H1 (cell line): ENCODE data around the gene ATP8B3. TPM values are rescaled to one million over a fixed set of nuclear protein-coding genes. Genes with fewer than 3 reads are reported as not detected.

Experiments used
- CTCF ChIA-PET: fragments of 300-600 bp; sonication (Branson Sonifier 250); formaldehyde crosslinking; loops from one replicate; lab custom pipeline; 2021; ENCODE audit not compliant: partially characterized antibody; lab: Charles Lee
- POLR2A ChIA-PET: fragments of 300-600 bp; sonication (Branson Sonifier 250); formaldehyde crosslinking; loops from one replicate; lab custom pipeline; 2021; ENCODE audit warnings: inconsistent platforms; ENCODE audit not compliant: partially characterized antibody; lab: Charles Lee
- DNase-seq, 2 experiments: peaks; one replicate each; pipeline versions ENCODE4 v3.0.0 to v3.0.0-alpha.2; 2010 to 2022; ENCODE audit warnings: low spot score in 2 of 2, low read depth in 1 of 2, mixed read lengths in 1 of 2
- FAIRE-seq: peaks from 2 replicates; lab custom pipeline; 2011; peaks lifted over from hg19 to GRCh38; lab: Jason Lieb, UNC
- H2AFZ ChIP-seq: 2 replicates; pipeline ENCODE4 v1.8.1; 2012; ENCODE audit warnings: low read length, inconsistent platforms
- H2AK5ac ChIP-seq: 2 replicates; pipeline ENCODE4 v1.6.1; 2013; ENCODE audit warnings: low read depth, low read length
- H2BK120ac ChIP-seq: replicated peaks from 2 replicates; pipeline ENCODE3; 2013; ENCODE audit warnings: low read depth, low read length, inconsistent platforms
- H2BK12ac ChIP-seq: 2 replicates; pipeline ENCODE4 v1.6.1; 2013; ENCODE audit warnings: low read depth, low read length
- H2BK15ac ChIP-seq: 2 replicates; pipeline ENCODE4 v1.6.1; 2013; ENCODE audit warnings: low read length
- H2BK20ac ChIP-seq: 2 replicates; pipeline ENCODE4 v1.6.1; 2013; ENCODE audit warnings: low read length
- H2BK5ac ChIP-seq: 2 replicates; pipeline ENCODE4 v1.6.1; 2013; ENCODE audit warnings: low read depth, low read length
- H3K14ac ChIP-seq: 2 replicates; pipeline ENCODE4 v1.6.1; 2013; ENCODE audit warnings: inconsistent platforms; ENCODE audit not compliant: insufficient read length
- H3K18ac ChIP-seq: 2 replicates; pipeline ENCODE4 v1.6.1; 2013; ENCODE audit warnings: low read length; ENCODE audit errors: extremely low read depth
- H3K23ac ChIP-seq: 2 replicates; pipeline ENCODE4 v1.6.1; 2013; ENCODE audit warnings: inconsistent platforms; ENCODE audit not compliant: insufficient read length
- H3K23me2 ChIP-seq: 2 replicates; pipeline ENCODE4 v1.6.1; 2013; ENCODE audit warnings: low read depth, low read length
- H3K27ac ChIP-seq: 2 replicates; pipeline ENCODE4 v1.6.1; 2011; ENCODE audit warnings: low read depth, low read length, inconsistent platforms
- H3K27me3 ChIP-seq, 4 experiments: replicated peaks in 1 of 4; 1 replicate in 1 of 4; 2 replicates in 3 of 4; pipeline versions ENCODE4 v1.6.1 to v1.8.1; 2011 to 2013; ENCODE audit warnings: low read length in 3 of 4, mild to moderate bottlenecking in 3 of 4, inconsistent platforms in 2 of 4, mixed read lengths in 2 of 4, moderate library complexity in 1 of 4; ENCODE audit not compliant: control insufficient read depth in 3 of 4, insufficient read depth in 3 of 4; ENCODE audit errors: extremely low read depth in 1 of 4
- H3K36me3 ChIP-seq, 4 experiments: 2 replicates each; pipeline versions ENCODE4 v1.6.1 to v1.8.1; 2011 to 2013; ENCODE audit warnings: mild to moderate bottlenecking in 4 of 4, low read length in 3 of 4, moderate library complexity in 2 of 4, control low read depth in 1 of 4, inconsistent platforms in 1 of 4; ENCODE audit not compliant: insufficient read depth in 4 of 4, control insufficient read depth in 2 of 4
- H3K4ac ChIP-seq: replicated peaks from 2 replicates; pipeline ENCODE3; 2013; ENCODE audit warnings: low read length, low read depth, mixed read lengths, inconsistent platforms; ENCODE audit not compliant: insufficient read length
- H3K4me1 ChIP-seq, 4 experiments: replicated peaks in 1 of 4; 1 replicate in 1 of 4; 2 replicates in 3 of 4; pipeline versions ENCODE4 v1.6.1 to v1.8.1; 2011 to 2013; ENCODE audit warnings: low read length in 3 of 4, inconsistent platforms in 2 of 4, mixed read lengths in 1 of 4; ENCODE audit not compliant: insufficient read depth in 4 of 4, control insufficient read depth in 3 of 4
- H3K4me2 ChIP-seq, 2 experiments: 2 replicates each; pipeline versions ENCODE4 v1.6.1 to v1.8.1; 2011 to 2013; ENCODE audit warnings: low read depth in 2 of 2, low read length in 2 of 2, control low read depth in 1 of 2, inconsistent platforms in 1 of 2, mild to moderate bottlenecking in 1 of 2; ENCODE audit not compliant: insufficient read depth in 1 of 2
- H3K4me3 ChIP-seq, 4 experiments: fragments of 200-600, 300-600 bp in 1 of 4; sonication (generic), shearing (Covaris generic), sonication (Bioruptor Twin) in 1 of 4; 2 replicates each; pipeline versions ENCODE4 v1.5.1 to v1.8.1; 2011 to 2016; ENCODE audit warnings: low read length in 4 of 4, low read depth in 3 of 4, control low read depth in 2 of 4, inconsistent platforms in 2 of 4, mild to moderate bottlenecking in 2 of 4, mixed read lengths in 1 of 4, moderate library complexity in 1 of 4; ENCODE audit not compliant: insufficient read depth in 2 of 4; ENCODE audit errors: extremely low read depth in 1 of 4
- H3K56ac ChIP-seq: replicated peaks from 2 replicates; pipeline ENCODE3; 2013; ENCODE audit warnings: low read depth, mild to moderate bottlenecking, mixed read lengths, low read length, inconsistent platforms; ENCODE audit not compliant: insufficient read length
- H3K79me1 ChIP-seq: 2 replicates; pipeline ENCODE4 v1.6.1; 2013; ENCODE audit warnings: low read depth, low read length, control low read depth
- H3K79me2 ChIP-seq, 2 experiments: 2 replicates each; pipeline versions ENCODE4 v1.6.1 to v1.8.1; 2012 to 2013; ENCODE audit warnings: low read length in 2 of 2, mild to moderate bottlenecking in 2 of 2, inconsistent platforms in 1 of 2; ENCODE audit not compliant: insufficient read depth in 2 of 2, control insufficient read depth in 1 of 2
- H3K9ac ChIP-seq, 4 experiments: replicated peaks in 1 of 4; 1 replicate in 1 of 4; 2 replicates in 3 of 4; pipeline versions ENCODE4 v1.6.1 to v1.8.1; 2011 to 2013; ENCODE audit warnings: low read depth in 3 of 4, low read length in 3 of 4, control low read depth in 2 of 4, mild to moderate bottlenecking in 2 of 4, moderate library complexity in 2 of 4, inconsistent platforms in 1 of 4; ENCODE audit errors: extremely low read depth in 1 of 4
- H3K9me3 ChIP-seq, 2 experiments: 2 replicates each; pipeline versions ENCODE4 v1.6.1 to v1.8.1; 2012 to 2013; ENCODE audit warnings: mild to moderate bottlenecking in 2 of 2, moderate library complexity in 2 of 2, control low read depth in 1 of 2, inconsistent platforms in 1 of 2, low read depth in 1 of 2, low read length in 1 of 2, mixed read lengths in 1 of 2; ENCODE audit not compliant: insufficient read depth in 2 of 2
- H4K20me1 ChIP-seq, 2 experiments: replicated peaks in 1 of 2; 2 replicates each; pipeline versions ENCODE3 to v1.8.1; 2011 to 2013; ENCODE audit warnings: inconsistent platforms in 2 of 2, low read length in 2 of 2, mild to moderate bottlenecking in 1 of 2; ENCODE audit not compliant: insufficient read depth in 2 of 2, control insufficient read depth in 1 of 2
- H4K5ac ChIP-seq: 2 replicates; pipeline ENCODE4 v1.6.1; 2013; ENCODE audit warnings: low read length, low read depth, mixed read lengths, inconsistent platforms; ENCODE audit not compliant: insufficient read length
- H4K8ac ChIP-seq: 2 replicates; pipeline ENCODE4 v1.8.0; 2013; ENCODE audit warnings: mild to moderate bottlenecking, moderate library complexity, low read length, inconsistent platforms; ENCODE audit not compliant: insufficient read depth; ENCODE audit errors: extremely low read depth
- H4K91ac ChIP-seq: replicated peaks from 2 replicates; pipeline ENCODE3; 2013; ENCODE audit warnings: low read length, mixed read lengths, inconsistent platforms; ENCODE audit not compliant: insufficient read length
- ATF2 ChIP-seq: IDR thresholded peaks from 2 replicates; pipeline ENCODE4 v1.6.1; 2012; ENCODE audit warnings: low read length, inconsistent platforms
- CBX5 ChIP-seq: fragments of 300-800, 300-1000 bp; sonication (generic); IDR thresholded peaks from 2 replicates; pipeline ENCODE4 v1.7.1; 2016; ENCODE audit warnings: antibody characterized with exemption, low read length, low read depth
- CBX8 ChIP-seq: fragments of 300-800, 300-1000 bp; sonication (generic); IDR thresholded peaks from 2 replicates; pipeline ENCODE4 v1.7.1; 2016; ENCODE audit warnings: low read depth, low read length, borderline replicate concordance
- CEBPB ChIP-seq: IDR thresholded peaks from 2 replicates; pipeline ENCODE4 v1.6.1; 2012; ENCODE audit warnings: low read depth, low read length
- CTBP2 ChIP-seq: IDR thresholded peaks from 2 replicates; pipeline ENCODE4 v1.7.0; 2011; ENCODE audit warnings: borderline replicate concordance, mild to moderate bottlenecking, moderate library complexity, mixed read lengths, low read length; ENCODE audit not compliant: insufficient read depth, insufficient read length
- E2F6 ChIP-seq: IDR thresholded peaks from 2 replicates; pipeline ENCODE4 v1.6.1; 2012; ENCODE audit warnings: inconsistent platforms
- GTF2F1 ChIP-seq: IDR thresholded peaks from 2 replicates; pipeline ENCODE4 v1.6.1; 2012; ENCODE audit warnings: low read depth, low read length, improper control_type of control experiment, borderline replicate concordance
- TAF1 ChIP-seq: IDR thresholded peaks from 2 replicates; pipeline ENCODE4 v1.6.1; 2011; ENCODE audit warnings: mild to moderate bottlenecking, low read depth, low read length
- TCF12 ChIP-seq: IDR thresholded peaks from 2 replicates; pipeline ENCODE4 v1.6.1; 2011; ENCODE audit warnings: low read depth, mild to moderate bottlenecking, low read length
- WGBS, 2 experiments: shearing (Covaris generic) in 1 of 2; methylation state at CpG; one replicate each; pipeline versions ENCODE4 v1.1.6 to v1.1.7; 2013 to 2015; ENCODE audit warnings: low lambda C conversion rate in 2 of 2, mixed read lengths in 2 of 2, inconsistent platforms in 1 of 2, low coverage in 1 of 2, missing lambda C conversion rate in 1 of 2; ENCODE audit not compliant: insufficient replicate concordance in 2 of 2, insufficient coverage in 1 of 2, insufficient read length in 1 of 2; ENCODE audit errors: extremely low coverage in 1 of 2, missing lambda C conversion rate in 1 of 2; 5-methylcytosine and 5-hydroxymethylcytosine counted together
- polyA plus RNA-seq, 7 experiments: library from polyadenylated mRNA; depleted of rRNA in 3 of 7; stranded (reverse) in 5 of 7; unstranded in 2 of 7; fragments of >200 nt in 5 of 7; fragments of 200-250 nt in 2 of 7; gene quantifications; 1 replicate in 5 of 7; 2 replicates in 1 of 7; 4 replicates in 1 of 7; pipeline versions ENCODE4 v1.2.1 to v1.2.3, GENCODE V29; 2011 to 2013; ENCODE audit warnings: missing spikeins in 2 of 7, mixed read lengths in 2 of 7
- total RNA-seq: library from RNA; stranded (reverse); fragmentation: NEBNext Ultra II Directional; extraction: Animal tissue kit (Norgen Biotek cat#: 25700); gene quantifications from 2 replicates; pipeline ENCODE4 v1.2.1, GENCODE V29; 2021

Gene ATP8B3
- total and polyA plus RNA-seq, 2 of the 8 experiments (the other 6 are each of a cell fraction or from before 2014, with no cell fraction given): 4.1 to 9.3 TPM

GRCh38 chr19:1848399-1849131 is 36.5 kb upstream of the ATP8B3 start, which contains the start of gene REXO1:
Gene REXO1 (minus strand): TSS chr19:1848483. CDS start chr19:1848358, 125 bp downstream.
- Histone ChIP-seq H2BK120ac (no peak within 1 kb of the TSS), H2BK5ac (peak within 1 kb of the TSS; percentile 100), H2BK15ac (no peak within 1 kb of the TSS), H3K36me3 (no peaks in the 10 kb centered on the region), H3K23ac (no peak within 1 kb of the TSS), H3K27me3 (no peaks in the 10 kb centered on the region), H3K79me1 (peaks cover 23% of the 10 kb centered on the region), H3K4me1 (peaks cover 0 to 17% (median 13%) of the 10 kb centered on the region in 4 experiments; a peak in 6 of 7 replicates), H3K27ac (peak within 1 kb of the TSS; percentile 100), H3K23me2 (peaks cover 3% of the 10 kb centered on the region; the same call in 1 of the 2 replicates), H3K9me3 (no peaks in the 10 kb centered on the region), H2BK12ac (0 out of 2 replicates have a peak within 1 kb of the TSS, but pooled peaks have one; percentile 0), H4K91ac (peak within 1 kb of the TSS; percentile 99), H3K4me3 (peak within 1 kb of the TSS; percentile 75 to 95 (median 88)), H4K5ac (peak within 1 kb of the TSS; percentile 100), H3K14ac (no peak within 1 kb of the TSS), H3K18ac (peak within 1 kb of the TSS; percentile 93), H3K4ac (peak within 1 kb of the TSS; percentile 95), H4K8ac (peak within 1 kb of the TSS; percentile 100; the same call in 1 of the 2 replicates), H4K20me1 (peaks cover 23 to 26% of the 10 kb centered on the region in 2 experiments), H3K79me2 (peaks cover 23 to 47% of the 10 kb centered on the region in 2 experiments), H3K9ac (peak within 1 kb of the TSS; percentile 93 to 99 (median 98)), H3K56ac (peak within 1 kb of the TSS; percentile 97), H2AFZ (no peak within 1 kb of the TSS; the same call in 1 of the 2 replicates), H2BK20ac (no peak within 1 kb of the TSS), H2AK5ac (no peak within 1 kb of the TSS), H3K4me2 (peak within 1 kb of the TSS; percentile 75 to 97)
- POLR2A ChIA-PET: interaction anchor here (0.9 to 1.9 kb wide), 4 partner anchors 11 to 97 kb away, joined by 3 to 10 read pairs (median 5); no protein-coding TSS in a partner anchor
- CTCF ChIA-PET: interaction anchor here (0.7 to 2.5 kb wide), 10 partner anchors 8 to 773 kb away, joined by 3 to 24 read pairs (median 4); no protein-coding TSS in a partner anchor
- FAIRE-seq (peak; percentile 90), DNase-seq (peak; percentile 84 to 99)
- WGBS, 2 experiments: 5% methylated on average over 52 of the region's 60 CpGs; no CpG with 5 or more reads in 1 of the 2 experiments
- peak; percentile 99 for TF ChIP-seq TAF1
- TF ChIP-seq GTF2F1: no peak
- no peak for TF ChIP-seq ATF2
- TF ChIP-seq CBX8: no peak
- no peak for TF ChIP-seq CEBPB
- TF ChIP-seq E2F6: no peak
- no peak for TF ChIP-seq TCF12
- TF ChIP-seq CBX5: no peak
- no peak for TF ChIP-seq CTBP2
